GM18507 (cell line): ENCODE measurements around the gene RIMKLB.
"Not testable (repeated sequence)": the region's sequence is repeated elsewhere in the genome, so short reads cannot be mapped to it uniquely, and the experiment has no call there.

Experiments used
- DNase-seq: peaks from one replicate; pipeline ENCODE4 v3.0.0; 2011; ENCODE audit warnings: low read depth; ENCODE audit not compliant: insufficient read length; ENCODE audit errors: extremely low spot score
- FAIRE-seq: peaks from 2 replicates; lab custom pipeline; 2011; peaks lifted over from hg19 to GRCh38; lab: Jason Lieb, UNC

Gene RIMKLB

DNA sequence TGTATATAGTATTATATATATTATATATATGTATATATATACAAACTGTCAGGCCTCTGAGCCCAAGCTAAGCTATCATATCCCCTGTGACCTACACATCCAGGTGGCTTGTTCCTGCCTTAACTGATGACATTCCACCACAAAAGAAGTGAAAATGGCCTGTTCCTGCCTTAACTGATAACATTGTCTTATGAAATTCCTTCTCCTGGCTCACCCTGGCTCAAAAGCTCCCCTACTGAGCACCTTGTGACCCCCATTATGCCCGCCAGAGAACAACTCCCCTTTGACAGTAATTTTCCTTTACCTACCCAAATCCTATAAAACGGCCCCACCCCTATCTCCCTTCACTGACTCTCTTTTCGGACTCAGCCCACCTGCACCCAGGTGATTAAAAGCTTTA, 107.0 kb downstream of the RIMKLB start:
- DNase-seq, FAIRE-seq: not testable (repeated sequence)

DNA sequence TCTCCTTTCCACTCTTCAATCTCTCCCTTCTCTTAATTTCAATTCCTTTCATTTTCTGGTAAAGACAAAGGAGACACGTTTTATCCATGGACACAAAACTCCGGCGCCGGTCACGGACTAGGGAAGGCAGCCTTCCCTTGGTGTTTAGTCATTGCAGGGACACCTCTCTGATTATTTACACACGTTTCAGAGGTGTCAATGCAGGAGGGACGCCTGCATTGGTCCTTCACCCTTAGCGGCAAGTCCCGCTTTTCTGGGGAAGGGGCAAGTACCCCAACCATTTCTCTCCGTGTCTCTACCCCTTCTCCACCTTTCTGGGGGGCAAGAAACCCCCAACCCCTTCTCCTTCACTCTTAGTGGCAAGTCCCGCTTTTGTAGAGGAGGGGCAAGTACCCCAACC, 107.7 kb downstream of the RIMKLB start:
- not testable (repeated sequence) for DNase-seq, FAIRE-seq

DNA sequence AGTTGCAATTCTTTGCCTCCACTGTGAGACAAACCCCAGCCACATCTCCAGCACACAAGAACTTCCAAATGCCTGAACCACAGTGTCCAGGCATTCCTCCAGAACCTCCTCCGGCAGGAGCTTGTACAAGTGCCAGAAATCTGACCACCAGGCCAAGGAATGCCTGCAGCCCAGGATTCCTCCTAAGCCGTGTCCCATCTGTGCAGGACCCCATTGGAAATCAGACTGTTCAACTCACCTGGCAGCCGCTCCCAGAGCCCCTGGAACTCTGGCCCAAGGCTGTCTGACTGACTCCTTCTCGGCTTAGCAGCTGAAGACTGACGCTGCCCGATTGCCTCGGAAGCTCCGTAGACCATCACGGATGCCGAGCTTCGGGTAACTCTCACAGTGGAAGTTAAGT, 109.3 kb downstream of the RIMKLB start:
- DNase-seq, FAIRE-seq: not testable (repeated sequence)

DNA sequence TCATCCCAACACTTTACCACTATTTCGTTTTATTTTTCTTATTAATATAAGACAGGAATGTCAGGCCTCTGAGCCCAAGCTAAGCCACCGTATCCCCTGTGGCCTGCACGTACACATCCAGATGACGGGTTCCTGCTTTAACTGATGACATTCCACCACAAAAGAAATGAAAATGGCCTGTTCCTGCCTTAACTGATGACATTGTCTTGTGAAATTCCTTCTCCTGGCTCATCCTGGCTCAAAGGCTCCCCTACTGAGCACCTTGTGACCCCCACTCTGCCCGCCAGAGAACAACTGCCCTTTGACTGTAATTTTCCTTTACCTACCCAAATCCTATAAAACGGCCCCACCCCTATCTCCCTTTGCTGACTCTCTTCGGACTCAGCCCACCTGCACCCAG, 112.3 kb downstream of the RIMKLB start:
- DNase-seq, FAIRE-seq: not testable (repeated sequence)

DNA sequence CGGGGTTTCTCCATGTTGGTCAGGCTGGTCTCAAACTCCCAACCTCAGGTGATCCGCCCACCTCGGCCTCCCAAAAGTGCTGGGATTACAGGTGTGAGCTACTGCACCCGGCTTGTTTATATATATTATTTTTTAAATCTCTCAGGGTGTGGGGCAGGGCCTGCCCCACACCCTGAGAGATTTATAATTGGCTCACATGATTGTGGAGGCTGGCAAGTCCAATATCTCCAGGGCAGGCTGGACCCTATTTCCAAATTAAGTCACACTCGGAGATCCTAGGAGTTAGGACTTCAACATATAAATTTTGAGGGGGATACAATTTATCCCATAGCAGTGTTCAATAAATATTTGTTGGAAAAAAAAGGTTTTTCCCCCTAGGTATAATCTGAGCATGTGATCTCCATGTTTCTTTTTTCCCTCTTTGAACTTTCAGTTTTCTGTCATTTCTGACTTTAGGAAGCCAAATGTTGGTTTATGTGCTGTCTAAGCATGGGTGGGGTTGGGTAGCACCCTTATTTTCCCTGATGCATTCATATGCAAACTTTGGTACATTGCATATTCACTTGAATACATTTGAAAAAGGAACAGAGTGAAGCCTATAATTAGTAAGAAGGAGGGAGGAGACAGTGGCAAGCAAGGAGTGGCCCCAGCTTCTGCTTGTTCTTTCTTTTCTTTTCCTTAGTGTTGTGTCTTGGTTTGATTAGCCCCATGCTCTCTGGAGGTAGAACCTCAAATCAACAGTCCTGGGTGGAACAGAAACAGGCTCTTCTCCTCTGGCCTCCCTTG, 116.0 kb downstream of the RIMKLB start:
- FAIRE-seq, result no peak

DNA sequence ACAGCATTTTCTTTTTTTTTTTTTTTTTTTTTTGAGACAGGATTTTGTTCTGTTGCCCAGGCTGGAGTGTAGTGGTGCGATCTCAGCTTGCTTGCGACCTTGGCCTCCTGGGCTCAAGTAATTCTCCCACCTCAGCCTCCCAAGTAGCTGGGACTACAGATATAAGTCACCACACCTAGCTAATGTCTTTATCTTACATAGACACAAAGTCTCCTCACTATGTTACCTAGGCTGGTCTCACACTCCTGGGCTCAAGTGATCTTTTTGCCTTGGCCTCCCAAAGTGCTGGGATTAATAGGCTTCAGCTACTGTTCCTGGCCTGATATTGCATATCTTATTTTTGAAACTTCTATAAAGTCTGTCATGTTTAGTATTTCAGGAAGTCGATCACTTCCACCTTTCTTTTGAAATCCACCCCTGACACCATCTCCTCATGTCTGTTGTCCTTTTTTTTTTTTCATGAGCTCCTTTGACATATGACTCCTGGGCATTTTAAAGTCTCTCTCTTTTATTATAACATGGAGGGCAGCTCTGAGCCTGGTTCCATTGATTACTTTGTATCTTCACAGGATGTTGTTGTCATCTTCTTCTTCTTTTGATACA, 118.8 kb downstream of the RIMKLB start:
- no peak for FAIRE-seq
- DNase-seq, result no peak

More for the DNA sequence above, 116.0 kb downstream of the RIMKLB start:
- no peak for DNase-seq

DNA sequence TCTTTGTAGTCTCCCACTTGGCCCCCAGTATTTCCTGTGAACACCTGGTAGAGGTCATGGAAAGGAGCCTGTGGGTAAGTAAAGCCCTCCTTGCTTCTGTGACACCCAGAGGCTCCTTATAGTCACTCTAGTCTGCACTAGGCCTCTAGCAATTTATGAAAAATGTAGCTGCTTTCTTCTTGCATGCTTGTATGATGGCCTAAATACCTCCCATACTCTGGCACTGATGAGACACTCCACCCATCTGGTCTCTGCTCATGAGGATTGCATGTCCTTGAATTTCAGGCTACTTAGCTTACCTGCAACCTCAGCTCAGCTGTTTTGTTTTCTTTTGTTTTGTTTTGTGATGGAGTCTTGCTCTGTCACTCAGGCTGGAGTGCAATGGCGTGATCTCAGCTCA, 120.1 kb downstream of the RIMKLB start:
- no peak for FAIRE-seq

DNA sequence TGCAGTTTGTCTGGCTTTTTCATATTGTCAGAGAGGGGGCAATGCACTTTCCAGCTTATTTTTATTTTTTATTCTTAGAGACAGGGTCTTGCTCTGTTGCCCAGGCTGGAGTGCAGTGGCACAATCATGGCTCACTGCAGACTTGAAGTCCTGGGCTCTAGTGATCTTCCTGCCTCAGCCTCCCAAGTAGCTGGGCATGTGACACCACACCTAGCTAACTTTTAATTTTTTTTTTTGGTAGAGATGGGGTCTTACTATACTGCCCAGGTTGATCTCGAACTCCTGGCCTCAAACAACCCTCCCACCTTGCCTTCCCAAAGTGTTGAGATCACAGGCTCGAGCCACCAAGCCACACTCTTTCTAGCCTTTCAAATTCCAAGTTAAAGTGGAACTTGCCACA, 120.7 kb downstream of the RIMKLB start:
- FAIRE-seq, result no peak

More for the DNA sequence above, 120.1 kb downstream of the RIMKLB start:
- DNase-seq, result no peak

DNA sequence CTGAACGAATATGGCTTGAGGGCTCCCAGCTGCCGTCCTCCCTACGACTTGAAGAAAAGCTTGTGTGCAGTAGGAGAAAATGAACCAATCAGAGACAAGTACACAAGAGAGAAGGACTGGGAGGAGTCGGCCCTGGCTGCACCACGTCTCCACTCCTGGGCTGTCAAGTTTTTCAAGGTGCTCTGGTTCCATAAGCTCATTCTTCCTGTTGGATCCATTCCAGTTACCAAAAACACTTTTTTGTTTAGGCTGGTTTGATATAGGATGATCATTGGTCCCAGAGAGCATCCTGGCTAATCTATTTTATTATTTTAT, 121.8 kb downstream of the RIMKLB start:
- DNase-seq (no peak), FAIRE-seq (no peak)

More for the DNA sequence above, 120.7 kb downstream of the RIMKLB start:
- DNase-seq, result no peak

DNA sequence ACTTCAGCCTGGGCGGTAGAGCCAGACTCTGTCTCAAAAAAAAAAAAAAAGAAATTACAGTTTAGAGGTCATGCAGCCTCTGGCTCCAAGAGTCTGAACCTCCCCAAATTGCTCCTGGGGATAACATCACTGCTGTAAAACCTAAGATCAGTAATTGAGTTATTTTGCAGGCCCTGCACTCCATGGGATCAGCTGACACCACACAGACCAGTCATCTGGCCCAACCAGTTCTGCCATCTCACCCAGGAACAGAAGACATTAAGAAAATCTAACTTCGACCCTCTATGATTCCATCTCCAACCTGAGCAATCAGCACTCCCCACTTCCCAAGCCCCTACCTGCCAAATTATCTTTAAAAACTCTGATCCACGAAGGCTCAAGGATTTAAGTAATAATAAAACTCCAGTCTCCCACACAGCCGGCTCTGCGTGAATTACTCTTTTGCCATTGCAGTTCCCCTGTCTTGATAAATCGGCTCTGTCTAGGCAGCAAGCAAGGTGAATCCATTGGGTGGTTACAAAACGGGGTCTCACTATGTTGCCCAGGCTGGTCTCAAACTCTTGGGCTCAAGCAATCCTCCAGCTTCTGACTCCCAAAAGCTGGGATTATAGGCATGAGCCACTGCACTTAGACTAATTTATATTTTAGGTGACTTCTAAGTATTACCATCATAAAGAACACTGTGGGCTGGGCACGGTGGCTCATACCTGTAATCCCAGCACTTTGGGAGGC, 123.1 kb downstream of the RIMKLB start:
- FAIRE-seq, DNase-seq: not testable (repeated sequence)

DNA sequence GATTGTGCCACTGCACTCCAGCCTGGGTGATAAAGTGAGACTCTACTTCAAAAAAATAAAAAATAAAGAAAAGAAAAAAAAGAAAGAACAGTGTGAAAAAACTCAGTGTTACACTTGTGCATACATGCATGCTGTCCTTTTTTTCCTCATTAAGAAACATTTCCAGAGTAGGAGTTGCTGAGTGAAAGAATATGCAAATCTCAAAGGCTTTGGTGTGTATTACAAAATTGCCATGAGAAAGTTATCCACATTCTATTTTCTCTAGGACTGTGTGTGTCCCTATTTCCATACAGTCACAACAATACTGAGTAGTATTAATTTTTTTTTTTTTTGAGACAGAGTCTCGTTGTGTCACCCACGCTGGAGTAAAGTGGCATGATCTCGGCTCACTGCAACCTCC, 123.8 kb downstream of the RIMKLB start:
- no peak for DNase-seq
- FAIRE-seq, result no peak

DNA sequence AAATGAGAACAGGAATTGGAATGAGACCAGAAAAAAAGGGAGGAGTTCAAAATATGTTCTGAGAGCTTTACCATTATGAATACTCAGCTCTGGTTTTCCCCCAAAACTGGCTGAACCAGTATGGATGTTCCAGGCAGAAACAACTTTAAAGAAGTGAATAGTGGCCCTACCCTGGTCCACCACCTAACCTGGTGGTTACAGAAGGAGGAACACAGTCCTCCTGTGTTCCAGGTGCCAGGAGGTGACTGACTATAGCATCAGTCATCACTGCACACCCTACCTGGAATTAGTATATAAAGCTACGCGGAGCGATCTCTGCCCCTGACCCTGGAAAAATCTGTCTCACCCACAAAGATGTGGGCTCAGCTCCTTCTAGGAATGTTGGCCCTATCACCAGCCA, 124.5 kb downstream of the RIMKLB start, which contains the start of gene A2ML1:
TSS of gene A2ML1 (plus strand) at position 324 of the 400 bp plus-strand sequence. CDS start at position 355, 31 bp downstream.
- no peak for FAIRE-seq
- DNase-seq, result no peak

DNA sequence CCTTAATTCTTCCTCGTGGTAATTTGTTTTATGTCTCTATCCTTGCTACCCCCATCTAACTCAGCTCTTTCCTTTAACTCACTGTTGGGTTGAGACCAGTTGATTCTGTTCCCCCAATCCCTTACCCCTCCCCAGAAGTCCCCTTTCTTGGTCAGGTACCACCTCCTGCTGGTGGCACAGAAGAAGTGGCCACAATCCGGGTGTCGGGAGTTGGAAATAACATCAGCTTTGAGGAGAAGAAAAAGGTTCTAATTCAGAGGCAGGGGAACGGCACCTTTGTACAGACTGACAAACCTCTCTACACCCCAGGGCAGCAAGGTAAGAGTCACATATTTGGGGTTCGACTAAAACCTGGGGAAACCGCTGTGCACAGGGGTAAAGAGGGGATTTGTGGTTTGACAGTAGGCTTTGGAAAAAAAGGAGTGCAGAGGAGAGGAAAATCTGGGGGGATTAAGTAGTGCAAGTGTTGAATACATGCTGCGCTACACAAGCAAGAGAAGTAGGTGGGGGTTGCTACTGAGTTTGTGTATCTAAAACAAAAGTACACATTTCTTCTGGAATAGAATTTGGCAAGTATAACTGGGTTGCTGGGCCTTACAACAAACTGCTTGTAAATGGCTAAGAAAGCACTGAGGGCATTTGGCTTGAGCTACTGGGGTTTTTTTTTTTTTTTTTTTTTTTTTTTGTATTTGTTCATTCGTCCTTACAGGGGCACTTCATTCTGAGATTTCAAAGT, 125.9 kb downstream of the RIMKLB start:
- no peak for FAIRE-seq
- DNase-seq, result no peak

DNA sequence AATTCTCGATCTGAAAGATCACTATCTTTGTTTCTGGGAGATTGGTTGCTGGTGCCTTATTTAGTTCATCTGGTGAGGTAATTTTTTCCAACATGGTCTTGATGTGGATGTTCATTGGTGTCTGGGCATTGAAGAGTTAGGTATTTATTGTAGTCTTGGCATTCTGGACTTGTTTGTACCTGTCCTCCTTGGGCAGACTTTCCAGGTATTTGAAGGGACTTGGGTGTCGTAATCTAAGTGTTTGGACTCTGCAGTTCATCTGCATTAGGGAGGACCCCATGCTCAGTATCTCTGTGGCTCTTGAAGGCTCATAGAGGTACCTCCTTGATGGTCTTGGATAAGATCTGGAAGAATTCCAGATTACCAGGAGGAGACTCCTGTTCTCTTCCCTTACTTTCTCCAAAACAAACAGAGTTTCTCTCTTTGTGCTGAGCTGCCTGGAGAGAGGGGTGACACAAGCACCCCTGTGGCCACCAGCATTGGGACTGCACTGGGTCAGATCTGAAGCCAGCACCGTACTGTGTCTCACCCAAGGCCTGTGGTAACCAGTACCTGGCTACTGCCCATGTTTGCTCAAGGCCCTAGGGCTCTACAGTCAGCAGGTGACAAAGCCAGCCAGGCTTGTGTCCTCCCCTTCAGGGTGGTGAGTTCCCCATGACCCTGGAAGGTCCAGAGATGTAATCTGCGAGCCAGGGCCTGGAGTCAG, 129.9 kb downstream of the RIMKLB start:
- DNase-seq, result no peak
- no peak for FAIRE-seq

DNA sequence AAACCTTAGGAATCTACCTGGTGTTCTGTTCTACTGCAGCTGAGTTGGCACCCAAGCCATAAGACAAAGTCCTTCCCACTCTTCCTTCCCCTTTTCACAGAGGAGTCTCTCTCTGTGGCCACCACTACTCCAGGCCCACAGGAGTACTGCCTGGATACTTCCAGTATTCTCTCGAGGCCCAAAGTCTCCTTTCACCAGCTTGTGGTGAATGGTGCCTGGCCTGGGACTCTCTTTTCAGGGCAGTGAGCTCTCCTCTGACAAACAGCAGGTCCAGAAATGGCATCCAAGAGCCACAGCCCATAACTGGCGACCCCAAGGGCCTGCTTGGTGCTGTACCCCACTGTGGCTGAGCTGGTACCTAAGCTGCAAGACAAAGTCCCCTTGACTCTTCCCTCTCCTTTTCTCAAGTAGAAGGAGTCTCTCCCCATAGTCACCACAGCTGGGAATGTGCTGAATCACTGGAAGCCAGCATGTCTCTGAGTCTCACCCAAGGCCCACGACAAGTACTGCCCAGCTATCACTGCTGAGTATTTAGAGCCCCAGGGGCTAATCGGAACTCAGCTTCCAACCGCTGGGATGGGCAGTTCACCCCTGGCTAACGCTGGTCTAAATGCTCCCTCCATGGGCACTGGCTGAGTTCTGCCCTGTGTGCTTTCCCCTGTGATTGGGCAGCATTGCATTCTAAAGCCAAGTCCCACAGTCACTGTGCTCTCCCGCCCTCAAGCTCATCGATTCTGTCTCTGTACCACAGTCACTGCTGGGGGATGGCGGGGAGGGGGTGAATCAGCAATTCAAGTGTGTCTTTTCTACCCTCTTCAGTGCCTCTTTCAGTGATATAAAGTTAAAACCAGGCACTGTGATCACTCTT, 130.7 kb downstream of the RIMKLB start:
- DNase-seq (no peak), FAIRE-seq (no peak)

DNA sequence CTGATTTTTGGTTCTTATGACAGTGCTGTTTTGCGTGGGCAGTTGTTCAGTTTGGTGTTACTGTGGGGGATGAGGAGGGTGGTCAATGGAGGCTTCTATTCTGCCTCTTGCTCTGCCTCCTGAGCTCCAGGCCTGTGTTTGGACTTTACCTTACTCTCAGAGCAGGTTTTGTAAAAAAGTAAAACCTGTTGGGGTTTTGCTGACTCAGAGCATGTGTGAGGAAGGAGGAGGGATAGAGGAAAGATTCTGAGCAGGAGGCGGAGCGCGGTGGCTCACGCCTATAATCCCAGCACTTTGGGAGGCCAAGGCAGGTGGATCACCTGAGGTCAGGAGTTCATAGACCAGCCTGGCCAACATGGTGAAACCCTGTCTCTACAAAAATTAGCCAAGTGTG, 131.3 kb downstream of the RIMKLB start:
- DNase-seq (no peak), FAIRE-seq (no peak)

DNA sequence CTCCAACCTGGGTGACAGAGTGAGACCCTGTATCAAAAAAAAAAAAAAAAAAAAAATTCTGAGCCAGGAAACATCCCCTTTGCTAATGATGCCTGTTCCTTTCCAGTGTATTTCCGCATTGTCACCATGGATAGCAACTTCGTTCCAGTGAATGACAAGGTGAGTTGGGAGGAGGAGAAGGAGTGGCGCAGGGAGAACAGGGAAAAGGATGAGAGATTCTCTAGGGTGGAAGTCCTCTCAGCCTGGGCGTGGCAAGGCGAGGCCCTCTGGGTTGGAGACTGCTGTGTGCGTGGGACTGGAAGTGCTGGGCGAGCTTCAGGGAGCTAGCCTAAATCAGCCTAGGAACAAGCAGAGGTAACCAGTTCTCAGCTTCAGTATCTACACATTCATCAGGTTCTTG, 131.8 kb downstream of the RIMKLB start:
- DNase-seq (no peak), FAIRE-seq (no peak)

DNA sequence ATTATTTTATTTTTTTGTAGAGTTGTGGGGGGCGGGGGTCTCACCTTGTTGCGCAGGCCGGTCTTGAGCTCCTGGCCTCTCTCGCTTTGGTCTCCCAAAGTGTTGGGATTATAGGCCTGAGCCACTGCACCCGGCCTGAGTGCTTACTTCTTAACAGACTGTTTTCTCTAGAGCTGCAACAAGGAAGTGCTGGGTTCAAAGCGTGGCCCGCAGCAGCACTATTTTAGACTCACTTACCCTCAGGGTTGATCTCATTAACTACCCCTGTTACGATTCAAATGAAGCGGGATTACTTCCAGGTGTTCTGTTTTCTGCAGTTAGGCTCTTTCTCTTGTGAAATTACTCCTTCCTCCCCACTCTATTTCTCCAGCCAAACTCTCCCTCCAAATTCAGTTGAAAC, 133.3 kb downstream of the RIMKLB start:
- FAIRE-seq (no peak), DNase-seq (no peak)
